Measurements from ENCODE around the gene SLC25A36. TPM values are rescaled to one million over a fixed set of nuclear protein-coding genes. Genes with fewer than 3 reads are reported as not detected.
"Not testable (repeated sequence)": the region's sequence is repeated elsewhere in the genome, so short reads cannot be mapped to it uniquely, and the experiment has no call there.

Gene SLC25A36
- total RNA-seq, 2 donors from 2014 or later: 47.2 to 98.6 TPM

DNA sequence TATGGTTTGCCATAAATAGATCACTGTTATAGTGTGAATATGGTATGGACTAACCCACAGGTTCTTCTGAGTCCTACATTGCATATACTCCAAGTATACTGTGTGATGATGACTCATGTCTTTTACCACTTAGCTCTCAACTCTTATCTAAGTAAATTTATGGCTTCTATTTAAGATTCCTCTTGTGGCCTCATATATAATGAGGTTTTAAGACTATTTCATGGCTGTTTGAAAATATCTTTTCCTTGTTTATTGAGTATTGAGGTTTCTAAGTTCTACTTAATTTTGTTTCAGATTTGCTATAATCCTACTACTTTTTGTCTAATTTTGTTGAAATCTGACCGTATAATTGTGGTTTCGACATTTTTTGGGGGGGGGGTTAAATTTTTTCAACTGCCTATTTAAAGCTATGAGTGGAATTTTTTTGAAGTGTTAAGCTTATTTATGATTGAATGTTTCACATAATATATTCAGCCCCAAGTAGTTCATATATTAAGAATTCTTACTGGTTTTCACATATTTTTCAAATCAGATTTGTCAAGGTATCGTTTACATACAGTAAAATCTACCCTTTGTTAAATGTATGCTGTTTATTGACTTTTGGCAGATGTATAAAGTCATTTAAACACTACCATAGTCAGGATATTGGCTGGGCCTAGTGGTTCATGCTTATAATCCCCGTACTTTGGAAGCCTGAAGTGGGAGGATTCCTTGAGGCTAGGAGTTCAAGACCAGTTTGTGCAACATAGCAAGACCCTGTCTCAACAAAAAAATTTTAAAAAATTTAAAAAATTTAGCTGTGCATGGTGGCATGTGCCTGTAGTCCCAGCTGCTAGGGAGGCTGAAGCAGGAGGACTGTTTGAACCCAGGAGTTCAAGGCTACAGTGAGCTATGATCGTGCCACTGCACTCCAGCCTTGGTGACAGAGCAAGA is 11.7 kb downstream of the SLC25A36 start:
- Mint-ChIP-seq H3K9me3 (no peaks in the 10 kb centered on the region), H3K36me3 (peaks cover 0 to 2% of the 10 kb centered on the region in 2 donors), H3K27ac (no peak overlapping the region)
- ATAC-seq (peak; percentile 58 to 61), DNase-seq (ENCODE audit: low spot score in 2 of 2) (no peak)

DNA sequence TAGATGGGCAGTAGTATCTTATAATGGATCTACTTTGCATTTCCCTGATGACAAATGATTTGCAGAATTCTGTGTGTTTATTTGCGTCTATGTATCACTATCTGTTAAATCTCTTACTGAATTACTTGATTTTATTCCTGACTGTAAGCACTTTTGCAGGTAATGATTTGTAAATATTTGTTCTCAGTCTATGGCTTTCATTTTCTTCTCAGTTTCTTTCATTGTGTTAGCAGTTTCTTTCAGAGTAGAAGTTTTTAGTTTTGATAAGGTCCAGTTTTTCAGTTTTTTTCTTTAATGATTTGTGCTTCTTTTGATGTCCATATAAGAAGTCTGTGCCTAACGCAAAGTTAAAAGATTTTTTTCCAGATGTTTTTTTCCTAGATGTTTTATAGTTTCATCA is 12.9 kb downstream of the SLC25A36 start:
- no peaks in the 10 kb centered on the region for H3K9me3 Mint-ChIP-seq
- peaks cover 0 to 7% of the 10 kb centered on the region in 2 donors for H3K36me3 Mint-ChIP-seq
- DNase-seq (ENCODE audit: low spot score in 2 of 2) (no peak), ATAC-seq (no peak)
- H3K27ac Mint-ChIP-seq: peak overlapping the region in 1 of 2 donors; percentile 56

DNA sequence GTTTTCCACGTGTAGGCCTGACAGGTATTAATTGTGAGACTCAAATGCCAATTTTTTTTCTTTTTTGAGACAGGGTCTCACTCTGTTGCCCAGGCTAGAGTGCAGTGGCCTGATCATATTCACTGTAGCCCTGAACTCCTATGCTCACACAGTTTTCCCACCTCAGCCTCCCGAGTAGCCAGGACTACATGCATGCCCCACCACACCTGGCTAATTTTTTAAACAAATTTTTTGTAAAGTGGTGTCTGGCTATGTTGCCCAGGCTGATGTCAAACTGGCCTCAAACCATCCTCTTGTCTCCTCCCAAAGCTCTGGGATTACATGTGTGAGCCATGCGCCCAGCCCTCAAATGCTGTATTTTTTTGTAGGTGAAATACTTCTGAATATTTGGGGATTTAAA is 14.0 kb downstream of the SLC25A36 start:
- no peak overlapping the region for H3K27ac Mint-ChIP-seq
- no peak for ATAC-seq

DNA sequence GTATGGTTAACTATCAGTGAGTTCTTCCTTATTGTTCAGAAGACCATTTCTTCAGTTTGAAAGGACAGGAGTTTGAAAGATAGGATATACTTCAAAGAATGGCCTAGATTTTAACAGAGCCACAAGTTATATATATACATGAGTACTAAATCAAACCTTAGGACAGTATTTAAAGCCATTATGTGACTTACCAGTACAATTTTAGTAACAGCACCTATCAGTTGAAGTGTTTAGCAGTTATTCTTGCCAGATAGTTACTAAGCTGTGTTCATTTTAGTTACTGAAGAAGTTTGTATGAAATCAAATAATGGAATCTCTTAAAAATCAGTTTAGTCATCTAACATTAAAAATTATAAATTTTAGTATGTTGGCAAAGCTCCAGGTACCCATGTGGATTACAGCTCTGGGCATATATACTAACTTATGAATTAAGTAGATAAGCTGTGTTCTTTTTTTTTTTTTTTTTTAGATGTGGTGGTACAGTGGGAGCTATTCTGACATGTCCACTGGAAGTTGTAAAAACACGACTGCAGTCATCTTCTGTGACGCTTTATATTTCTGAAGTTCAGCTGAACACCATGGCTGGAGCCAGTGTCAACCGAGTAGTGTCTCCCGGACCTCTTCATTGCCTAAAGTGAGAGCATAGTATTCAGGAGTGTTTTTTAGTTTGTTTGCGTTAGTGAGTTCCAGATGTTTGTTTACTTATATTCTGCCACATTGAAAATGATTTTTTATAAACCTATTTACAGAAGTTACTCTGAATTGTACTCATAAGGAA is 14.6 kb downstream of the SLC25A36 start:
- ATAC-seq (no peak), DNase-seq (ENCODE audit: low spot score in 2 of 2) (no peak)
- Mint-ChIP-seq H3K9me3 (no peaks in the 10 kb centered on the region), H3K36me3 (peaks cover 0 to 7% of the 10 kb centered on the region in 2 donors), H3K27ac (no peak overlapping the region)

More for the DNA sequence above, 14.0 kb downstream of the SLC25A36 start:
- no peak for DNase-seq (ENCODE audit: low spot score in 2 of 2)
- Mint-ChIP-seq H3K36me3 (peaks cover 0 to 7% of the 10 kb centered on the region in 2 donors), H3K9me3 (no peaks in the 10 kb centered on the region)

DNA sequence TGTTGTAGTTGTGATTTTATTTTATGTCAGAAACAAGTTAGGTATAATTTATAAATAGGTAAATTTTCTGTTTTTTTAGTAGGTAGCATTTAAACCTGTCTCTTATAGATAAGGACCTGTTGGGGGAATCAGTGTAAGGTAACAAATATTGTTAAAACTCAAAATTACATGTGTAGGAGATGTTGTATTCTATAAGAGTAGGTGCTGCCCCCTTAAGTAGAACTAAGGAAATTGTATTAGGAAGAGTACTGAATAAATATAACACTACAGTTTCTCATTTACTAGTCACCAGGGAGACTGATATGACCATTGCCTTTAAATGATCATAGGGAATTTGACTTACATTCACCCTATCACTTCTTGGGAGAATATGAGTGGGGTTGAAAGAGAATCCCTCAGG is 31.2 kb downstream of the SLC25A36 start:
- H3K27ac Mint-ChIP-seq: no peak overlapping the region
- peaks cover 0 to 6% of the 10 kb centered on the region in 2 donors for H3K36me3 Mint-ChIP-seq
- ATAC-seq: no peak
- no peak for DNase-seq (ENCODE audit: low spot score in 2 of 2)
- H3K9me3 Mint-ChIP-seq: no peaks in the 10 kb centered on the region

DNA sequence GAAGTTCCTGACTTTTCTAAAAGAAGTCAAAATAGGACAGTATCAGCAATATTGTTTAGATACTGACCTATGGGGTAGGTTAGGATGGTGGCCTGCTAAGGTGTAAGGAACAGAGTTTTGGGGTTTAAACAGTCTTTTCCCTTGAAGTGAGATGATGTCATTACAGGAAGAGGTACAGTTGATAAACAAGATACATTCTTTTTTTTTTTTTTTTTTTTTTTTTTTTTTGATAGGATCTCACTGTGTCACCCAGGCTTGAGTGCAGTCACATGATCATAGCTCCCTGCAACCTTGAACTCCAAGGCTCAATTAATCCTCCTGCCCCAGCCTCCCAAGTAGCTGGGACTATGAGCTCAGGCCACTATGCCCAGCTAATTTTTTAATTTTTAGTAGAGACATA is 33.3 kb downstream of the SLC25A36 start:
- DNase-seq (ENCODE audit: low spot score in 2 of 2): no peak
- Mint-ChIP-seq H3K9me3 (no peaks in the 10 kb centered on the region), H3K36me3 (peaks cover 0 to 6% of the 10 kb centered on the region in 2 donors), H3K27ac (no peak overlapping the region)
- no peak for ATAC-seq

DNA sequence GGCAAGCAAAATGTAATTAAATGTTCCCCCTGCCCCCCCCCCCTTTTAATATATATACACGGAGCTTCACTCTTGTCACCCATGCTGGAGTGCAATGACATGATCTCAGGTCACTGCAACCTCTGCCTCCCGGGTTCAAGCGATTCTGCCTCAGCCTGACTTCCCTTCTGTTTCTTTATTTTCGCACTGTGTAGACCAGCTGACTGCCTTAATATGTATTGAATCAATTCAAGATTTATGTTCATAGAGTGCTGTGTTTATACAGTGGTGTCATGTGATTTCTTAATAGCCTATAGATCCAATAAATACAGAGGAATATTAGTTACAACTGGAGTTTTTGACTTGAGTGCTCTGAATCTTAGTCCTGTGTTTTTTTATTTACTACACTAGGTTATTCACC is 39.0 kb downstream of the SLC25A36 start:
- Mint-ChIP-seq H3K36me3 (no peaks in the 10 kb centered on the region), H3K27ac (peak overlapping the region in 1 of 2 donors; percentile 73), H3K9me3 (peaks cover 0 to 4% of the 10 kb centered on the region in 2 donors)
- DNase-seq (ENCODE audit: low spot score in 2 of 2) (no peak), ATAC-seq (no peak)

DNA sequence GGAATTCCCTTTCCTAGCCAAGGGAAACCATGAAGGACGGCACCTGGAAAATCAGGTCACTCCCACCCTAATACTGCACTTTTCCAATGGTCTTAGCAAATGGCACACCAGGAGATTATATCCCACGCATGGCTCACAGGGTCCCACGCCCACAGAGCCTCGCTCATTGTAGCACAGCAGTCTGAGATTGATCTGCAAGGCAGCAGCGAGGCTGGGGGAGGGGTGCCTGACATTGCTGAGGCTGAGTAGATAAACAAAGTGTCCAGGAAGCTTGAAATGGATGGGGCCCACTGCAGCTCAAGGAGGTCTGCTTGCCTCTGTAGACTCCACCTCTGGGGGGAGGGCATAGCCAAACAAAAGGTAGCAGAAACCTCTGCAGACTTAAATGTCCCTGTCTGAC is 46.2 kb downstream of the SLC25A36 start:
- DNase-seq (ENCODE audit: low spot score in 2 of 2); H3K27ac Mint-ChIP-seq; ATAC-seq: not testable (repeated sequence)
- Mint-ChIP-seq H3K9me3 (peaks cover 7 to 11% of the 10 kb centered on the region in 2 donors), H3K36me3 (peaks cover 0 to 23% of the 10 kb centered on the region in 2 donors)

DNA sequence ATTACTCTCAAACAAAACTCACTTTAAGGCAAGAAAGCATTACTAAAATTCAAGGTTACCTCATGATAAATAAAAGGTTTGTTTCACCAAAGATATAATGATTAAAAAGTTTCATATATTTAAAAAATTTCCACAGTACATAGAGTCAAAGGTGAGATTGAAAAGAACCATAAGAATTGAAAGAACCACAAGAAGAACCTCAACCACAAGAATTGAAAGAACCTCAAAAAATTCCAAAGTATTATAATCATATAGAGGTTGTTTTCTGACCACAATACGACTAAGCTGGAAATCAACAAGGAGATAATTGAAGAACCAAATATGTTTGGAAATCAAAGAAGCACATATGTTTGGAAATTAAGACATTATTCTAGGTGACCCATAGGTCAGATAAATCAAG is 52.7 kb downstream of the SLC25A36 start:
- DNase-seq (ENCODE audit: low spot score in 2 of 2) (no peak), ATAC-seq (no peak)
- H3K9me3 Mint-ChIP-seq: no peaks in the 10 kb centered on the region
- H3K36me3 Mint-ChIP-seq: no peaks in the 10 kb centered on the region
- H3K27ac Mint-ChIP-seq: no peak overlapping the region

DNA sequence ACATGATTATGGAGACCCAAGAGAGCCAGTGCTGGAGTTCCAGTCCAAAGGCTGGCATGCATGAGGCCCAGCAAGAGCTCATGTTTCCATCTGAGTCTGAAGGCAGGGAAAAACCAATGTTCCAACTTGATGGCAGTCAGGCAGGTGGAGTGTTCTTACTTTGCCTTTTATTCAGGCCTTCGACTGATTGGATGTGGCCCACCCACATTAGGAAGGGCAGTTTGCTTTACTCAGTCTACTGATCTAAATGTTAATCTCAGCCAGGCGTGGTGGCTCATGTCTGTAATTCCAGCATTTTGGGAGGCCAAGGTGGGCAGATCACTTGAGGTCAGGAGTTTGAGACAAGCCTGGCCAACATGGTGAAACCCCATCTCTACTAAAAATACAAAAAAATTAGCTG is 53.2 kb downstream of the SLC25A36 start:
- not testable (repeated sequence) for H3K27ac Mint-ChIP-seq; H3K9me3 Mint-ChIP-seq; ATAC-seq; DNase-seq (ENCODE audit: low spot score in 2 of 2); H3K36me3 Mint-ChIP-seq

DNA sequence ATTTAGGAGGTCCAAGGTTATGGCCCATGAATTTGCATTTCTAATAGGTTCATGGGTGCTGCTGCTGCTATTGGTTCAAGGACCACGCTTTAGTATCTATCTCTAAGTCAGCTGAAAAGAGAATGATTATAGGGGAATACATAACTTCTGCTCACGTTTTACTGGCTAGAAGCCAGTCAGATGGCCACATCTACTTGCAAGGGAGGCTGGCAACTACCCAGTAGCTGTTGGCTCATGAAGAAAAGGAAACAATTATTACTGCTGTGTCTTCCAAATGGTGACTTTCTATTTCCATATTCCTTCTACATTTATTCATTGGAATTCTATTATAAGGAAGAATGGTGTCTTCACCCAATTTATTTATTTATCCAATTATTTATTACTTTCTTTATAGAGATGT is 54.2 kb downstream of the SLC25A36 start:
- DNase-seq (ENCODE audit: low spot score in 2 of 2) (no peak), ATAC-seq (no peak)
- Mint-ChIP-seq H3K9me3 (no peaks in the 10 kb centered on the region), H3K36me3 (no peaks in the 10 kb centered on the region), H3K27ac (no peak overlapping the region)

DNA sequence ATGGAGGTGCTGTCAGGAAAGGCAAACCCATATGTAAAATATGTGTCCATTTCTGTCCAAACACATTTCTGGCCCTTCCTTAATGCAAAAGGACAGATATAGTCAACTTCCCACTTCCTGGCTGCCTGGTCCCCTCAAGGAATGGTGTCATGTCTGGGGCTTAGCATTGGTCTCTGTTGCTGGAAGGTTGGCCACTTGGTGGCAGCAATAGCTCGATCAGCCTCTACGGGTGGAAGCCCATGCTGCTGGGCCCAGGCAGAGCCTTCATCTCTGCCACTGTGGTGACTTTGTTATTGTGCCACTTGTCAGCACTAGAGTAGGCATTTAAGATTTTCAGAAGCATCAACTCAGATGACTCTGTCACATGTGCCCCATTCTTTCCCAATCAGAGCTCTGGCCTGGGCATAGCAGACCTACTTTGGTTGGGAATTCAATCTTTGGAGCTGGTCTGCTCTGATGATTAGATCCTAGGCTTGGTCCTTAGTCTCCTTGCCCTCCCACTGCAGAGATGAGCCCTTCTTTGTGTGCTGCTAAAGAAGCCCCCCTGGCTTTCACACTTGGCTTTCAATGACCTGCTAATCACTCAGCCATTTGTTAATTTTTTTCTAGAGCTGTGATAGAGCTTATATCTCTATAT is 58.5 kb downstream of the SLC25A36 start:
- Mint-ChIP-seq H3K36me3 (no peaks in the 10 kb centered on the region), H3K9me3 (no peaks in the 10 kb centered on the region), H3K27ac (no peak overlapping the region)
- DNase-seq (ENCODE audit: low spot score in 2 of 2): peak in 1 of 2 donors; percentile 46
- ATAC-seq: peak; percentile 87 to 88

DNA sequence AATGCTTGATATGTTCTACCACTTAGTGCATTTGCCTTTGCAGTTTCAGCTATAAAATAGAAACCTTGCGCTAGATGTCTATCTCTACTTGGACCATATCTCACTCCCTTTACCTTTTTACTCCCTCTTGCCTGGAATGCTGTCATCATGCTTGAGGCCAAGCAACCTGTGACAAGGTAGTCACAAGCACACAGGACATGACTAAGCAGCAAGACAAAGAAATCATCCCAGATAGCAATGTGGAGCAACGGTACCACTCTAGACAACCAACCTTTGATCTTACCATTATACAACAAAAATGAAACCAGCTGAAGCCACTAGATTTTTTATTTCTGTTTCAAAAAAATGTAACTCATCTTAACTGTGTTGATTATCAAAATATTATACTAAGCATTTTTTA is 59.0 kb downstream of the SLC25A36 start:
- Mint-ChIP-seq H3K36me3 (no peaks in the 10 kb centered on the region), H3K9me3 (no peaks in the 10 kb centered on the region), H3K27ac (no peak overlapping the region)
- DNase-seq (ENCODE audit: low spot score in 2 of 2): no peak
- ATAC-seq: peak; percentile 39 to 82

DNA sequence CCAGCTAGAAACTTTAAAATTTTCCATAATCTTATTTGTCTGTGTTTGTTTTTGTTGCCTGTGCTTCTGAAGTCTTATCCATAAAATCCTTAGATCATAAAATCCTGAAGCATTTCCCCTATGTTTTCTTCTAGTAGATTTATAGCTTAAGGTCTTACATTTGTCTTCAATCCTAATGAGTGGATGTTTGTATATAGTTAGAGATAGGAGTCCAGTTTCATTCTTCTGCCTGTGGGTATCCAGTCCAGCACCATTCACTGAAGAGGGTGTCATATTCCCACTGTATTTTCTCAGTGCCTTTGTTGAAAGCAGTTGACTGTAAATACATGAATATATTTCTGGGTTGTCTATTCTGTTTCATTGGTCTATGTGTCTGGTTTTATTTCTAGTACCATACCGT is 64.7 kb downstream of the SLC25A36 start:
- ATAC-seq: no peak

DNA sequence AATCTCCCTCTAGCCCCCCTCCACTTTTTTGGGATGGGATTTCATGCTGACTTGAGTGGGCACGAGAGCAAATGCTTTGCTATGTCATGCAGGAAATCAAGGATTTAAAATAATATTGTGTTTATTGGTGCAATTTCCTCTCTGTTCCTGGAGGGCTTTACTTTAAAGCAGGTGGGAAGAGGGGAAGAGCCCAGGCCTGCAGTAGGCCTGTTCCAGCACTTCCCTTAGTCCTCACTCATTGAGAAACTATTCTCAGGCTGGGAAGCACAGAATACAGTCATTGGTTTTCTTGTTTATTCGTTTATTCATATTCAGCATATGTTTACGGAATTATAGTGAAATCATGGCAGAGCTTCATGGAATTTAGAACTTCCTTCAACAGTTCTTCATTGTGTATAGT is 67.9 kb downstream of the SLC25A36 start:
- ATAC-seq (no peak), DNase-seq (ENCODE audit: low spot score in 2 of 2) (no peak)
- Mint-ChIP-seq H3K36me3 (no peaks in the 10 kb centered on the region), H3K9me3 (no peaks in the 10 kb centered on the region), H3K27ac (no peak overlapping the region)

More for the DNA sequence above, 64.7 kb downstream of the SLC25A36 start:
- DNase-seq (ENCODE audit: low spot score in 2 of 2): no peak
- Mint-ChIP-seq H3K9me3 (no peaks in the 10 kb centered on the region), H3K36me3 (no peaks in the 10 kb centered on the region), H3K27ac (no peak overlapping the region)

DNA sequence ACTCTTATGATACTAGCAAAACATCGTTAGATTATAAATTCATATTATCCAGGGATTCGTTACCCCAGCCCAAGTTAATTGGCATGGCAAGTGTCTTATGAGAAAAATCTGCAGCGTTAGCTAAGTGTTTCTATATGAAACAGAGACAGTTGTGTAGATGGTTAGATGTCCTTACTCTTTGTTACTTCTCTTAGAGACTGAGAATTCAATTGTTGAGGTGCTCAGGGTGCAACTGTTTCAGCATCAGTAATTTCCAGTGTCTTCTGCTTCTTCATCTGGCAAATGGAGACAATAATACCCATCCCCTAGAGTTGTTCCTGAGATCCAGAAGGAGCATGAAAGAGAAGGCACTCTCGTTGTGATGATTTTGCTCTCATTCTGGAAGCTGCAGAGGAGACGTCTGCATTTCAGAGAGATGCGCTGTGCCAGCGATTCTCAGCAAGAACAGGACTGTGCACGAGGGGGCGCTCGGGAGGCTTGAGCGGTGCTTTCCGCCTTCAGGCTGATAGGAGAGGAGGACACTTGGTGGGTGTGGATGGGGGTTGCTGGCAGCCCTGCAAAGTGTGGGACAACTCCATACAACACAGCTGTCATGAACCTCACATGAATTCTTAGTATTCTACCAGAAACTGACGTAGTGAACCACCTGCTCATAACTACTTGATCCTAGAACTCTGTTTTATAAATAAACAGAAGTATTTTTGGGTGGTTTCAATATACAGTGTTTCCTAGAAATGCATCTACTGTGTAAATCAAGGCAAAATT is 69.8 kb downstream of the SLC25A36 start:
- Mint-ChIP-seq H3K27ac (no peak overlapping the region), H3K9me3 (no peaks in the 10 kb centered on the region), H3K36me3 (no peaks in the 10 kb centered on the region)
- DNase-seq (ENCODE audit: low spot score in 2 of 2) (peak; percentile 66 to 91), ATAC-seq (peak; percentile 91 to 95)

Measured in activated naive CD4-positive, alpha-beta T cell treated with anti-CD3 and anti-CD28 coated beads, Interleukin-2, amount 50 U/mL, for 72 hours (primary cell).